Measurements from ENCODE around the gene TMEFF2.

The TMEFF2 gene

GRCh38 chr2:191952515-191953270 is 242.0 kb downstream of the TMEFF2 start:
- DNase-seq: no peak

GRCh38 chr2:191951832-191952231 is 242.9 kb downstream of the TMEFF2 start:
- no peak for DNase-seq

DNA sequence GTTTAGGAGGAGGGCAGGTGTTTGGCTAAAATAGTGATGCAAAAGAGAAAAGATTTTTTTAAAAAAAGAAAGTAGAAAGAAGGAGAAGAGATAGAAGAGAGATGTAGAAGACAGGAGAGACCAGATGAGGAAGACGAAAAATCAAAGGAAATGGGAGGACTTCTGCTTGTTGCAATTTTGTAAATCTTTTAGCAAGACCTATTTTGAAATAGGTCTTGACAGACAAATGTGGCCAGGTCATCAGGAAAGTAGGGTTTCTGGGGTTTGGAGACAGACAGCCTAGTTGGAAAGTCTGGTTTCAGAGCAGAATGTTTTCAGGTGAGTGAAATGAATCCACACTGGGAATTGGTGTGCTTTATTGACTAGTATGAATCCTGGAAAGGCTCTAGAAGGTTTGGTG is 243.4 kb downstream of the TMEFF2 start:
- no peak for DNase-seq

DNA sequence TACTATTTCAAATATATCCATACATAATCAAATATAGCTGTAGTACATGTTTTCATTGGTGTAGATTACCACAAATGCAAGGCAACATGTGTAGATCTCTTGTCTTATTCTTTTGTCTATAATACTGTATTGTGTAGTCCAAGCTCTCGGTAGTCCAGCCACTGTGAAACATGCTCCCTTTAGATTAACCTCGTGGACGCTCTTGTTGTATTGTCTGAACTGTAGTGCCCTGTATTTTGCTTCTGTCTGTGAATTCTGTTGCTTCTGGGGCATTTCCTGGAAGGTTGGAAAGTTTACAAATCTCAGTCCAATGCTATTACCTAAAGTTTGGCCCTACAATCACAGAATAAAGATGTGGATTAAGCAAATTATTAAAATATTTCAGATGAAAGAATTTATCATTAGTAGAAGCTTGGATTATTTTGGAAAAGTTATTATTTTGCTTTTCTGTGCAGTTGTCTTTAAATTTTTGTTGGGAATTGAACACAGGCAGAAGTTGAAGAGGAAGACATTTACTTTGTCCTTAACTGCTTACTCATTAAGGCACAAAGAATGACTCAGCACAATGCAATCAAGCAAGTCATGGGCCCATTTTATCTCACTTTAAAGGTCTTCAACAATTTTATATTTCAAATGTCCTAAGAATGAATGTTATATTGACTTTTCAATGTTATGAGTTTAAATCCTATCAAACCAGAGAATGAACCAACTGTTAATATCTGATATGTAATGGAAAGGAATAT is 244.4 kb downstream of the TMEFF2 start:
- DNase-seq: no peak

DNA sequence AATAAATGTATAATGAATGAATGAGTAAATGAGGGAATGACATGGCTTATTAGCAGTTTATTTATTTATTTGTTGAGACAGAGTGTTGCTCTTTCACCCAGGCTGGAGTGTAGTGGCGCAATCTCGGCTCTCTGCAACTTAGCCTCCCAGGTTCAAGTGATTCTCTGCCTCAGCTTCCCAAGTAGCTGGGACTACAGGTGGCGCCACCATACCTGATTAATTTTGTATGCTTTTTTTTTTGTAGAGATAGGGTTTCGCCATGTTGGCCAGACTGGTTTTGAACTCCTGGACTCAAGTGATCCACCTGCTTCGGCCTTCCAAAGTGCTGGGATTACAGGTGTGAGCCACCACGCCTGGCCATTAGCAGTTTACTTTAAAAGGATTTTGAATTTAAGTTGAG is 247.5 kb downstream of the TMEFF2 start:
- DNase-seq: no peak

DNA sequence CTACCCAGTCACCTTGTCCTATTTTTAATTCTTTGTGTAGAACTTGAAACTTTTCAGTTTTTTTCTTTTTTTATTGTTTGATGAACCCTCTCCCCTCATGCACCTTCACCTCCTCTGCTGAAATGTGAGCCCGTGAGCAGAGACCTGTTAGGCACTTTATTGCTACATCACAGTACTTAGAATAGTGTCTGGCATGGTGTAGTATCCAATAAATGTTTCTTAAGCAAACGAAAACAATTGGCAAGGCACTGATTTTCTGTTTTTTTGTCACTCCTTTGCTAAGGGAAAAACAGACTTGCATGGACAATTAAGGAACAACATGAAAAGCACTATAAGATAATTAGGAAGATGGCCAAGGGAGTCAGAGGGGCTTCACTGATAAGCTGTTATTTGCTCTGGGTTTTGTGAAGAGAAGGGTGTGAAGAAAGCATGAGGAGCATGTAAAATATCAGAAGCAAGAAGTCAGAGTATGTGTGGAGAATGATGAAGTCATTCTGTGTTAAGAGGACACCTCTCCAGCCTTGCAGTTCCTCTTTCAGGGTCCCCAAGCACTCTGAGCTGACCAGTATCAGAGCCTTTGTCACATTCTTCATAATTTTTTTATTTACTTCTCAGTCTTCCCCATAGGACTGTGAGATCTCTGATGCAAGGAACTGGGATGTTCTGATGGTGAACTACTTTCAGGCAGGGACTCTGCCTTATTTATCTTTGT is 248.1 kb downstream of the TMEFF2 start:
- DNase-seq: no peak

- no peak for DNase-seq
Observed at GRCh38 chr2:191945623-191946022, 249.1 kb downstream of the TMEFF2 start.

GRCh38 chr2:191942739-191943103 is 252.0 kb downstream of the TMEFF2 start:
- DNase-seq: no peak

- peak; percentile 43 for DNase-seq
Observed at GRCh38 chr2:191942090-191942738, 252.5 kb downstream of the TMEFF2 start.

DNA sequence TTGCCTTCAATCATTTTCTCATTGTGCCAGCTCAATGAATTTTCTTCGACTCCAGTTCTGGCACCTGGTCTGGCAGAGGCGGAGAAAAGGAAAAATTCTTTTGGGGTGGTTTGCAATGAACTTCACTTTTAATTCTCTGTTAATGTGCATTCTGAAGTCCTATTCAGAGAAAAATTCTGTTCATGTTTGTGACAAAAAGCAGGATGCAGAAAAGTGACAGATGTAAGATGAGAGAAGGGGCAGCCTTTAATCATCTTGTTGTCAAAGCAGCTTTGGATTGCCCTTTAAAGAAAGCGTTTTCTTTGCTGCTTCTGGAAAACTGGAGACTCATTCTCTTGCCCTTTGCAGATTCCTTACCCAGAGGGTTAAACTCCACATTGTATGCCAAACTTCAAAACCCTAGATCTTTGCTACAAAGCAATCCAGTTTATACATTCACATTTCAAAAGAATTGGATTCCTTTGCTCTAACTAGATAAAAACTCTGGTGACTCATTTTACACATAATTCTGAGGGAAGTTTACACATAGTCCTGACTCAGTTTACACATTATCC is 253.3 kb downstream of the TMEFF2 start:
- DNase-seq: no peak

GRCh38 chr2:191938779-191939178 is 256.0 kb downstream of the TMEFF2 start:
- DNase-seq: no peak

DNA sequence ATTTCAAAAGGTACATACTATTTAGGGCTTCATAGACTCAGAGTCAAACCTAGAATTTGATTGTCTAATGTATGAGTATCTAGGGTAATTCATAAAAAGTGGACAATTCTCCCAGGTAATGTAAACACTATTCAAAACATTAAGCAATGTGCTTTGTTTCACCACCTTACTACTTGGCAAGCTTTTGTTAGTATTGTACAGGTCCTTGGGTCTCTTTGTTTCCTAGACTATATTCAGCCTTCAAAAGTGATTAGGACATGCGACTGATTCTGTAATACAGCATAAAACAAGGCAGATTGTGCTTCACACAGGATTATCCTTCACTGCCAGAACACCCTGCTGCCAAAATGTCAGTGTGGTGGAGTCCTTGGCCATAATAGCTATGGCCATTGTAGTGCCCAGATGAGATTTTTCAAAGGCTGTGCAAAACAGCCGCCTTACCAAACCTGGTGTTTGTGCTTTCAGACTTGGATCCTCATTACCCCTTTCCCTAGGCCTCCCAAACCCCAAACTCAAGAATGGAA is 257.8 kb downstream of the TMEFF2 start:
- no peak for DNase-seq

GRCh38 chr2:191935247-191935646 is 259.5 kb downstream of the TMEFF2 start:
- DNase-seq: peak; percentile 99

- peak; percentile 63 for DNase-seq
Observed at GRCh38 chr2:191933307-191934105, 261.2 kb downstream of the TMEFF2 start.

GRCh38 chr2:191932286-191932685 is 262.4 kb downstream of the TMEFF2 start:
- DNase-seq: no peak

GRCh38 chr2:191931329-191931728 is 263.4 kb downstream of the TMEFF2 start:
- no peak for DNase-seq

GRCh38 chr2:191930205-191930604 is 264.5 kb downstream of the TMEFF2 start:
- no peak for DNase-seq

GRCh38 chr2:191929288-191929687 is 265.4 kb downstream of the TMEFF2 start:
- DNase-seq: no peak

GRCh38 chr2:191927991-191928390 is 266.7 kb downstream of the TMEFF2 start:
- peak; percentile 65 for DNase-seq

- DNase-seq: peak; percentile 73
Observed at GRCh38 chr2:191927319-191927867, 267.3 kb downstream of the TMEFF2 start.

GRCh38 chr2:191926671-191927070 is 268.1 kb downstream of the TMEFF2 start:
- DNase-seq: no peak

DNA sequence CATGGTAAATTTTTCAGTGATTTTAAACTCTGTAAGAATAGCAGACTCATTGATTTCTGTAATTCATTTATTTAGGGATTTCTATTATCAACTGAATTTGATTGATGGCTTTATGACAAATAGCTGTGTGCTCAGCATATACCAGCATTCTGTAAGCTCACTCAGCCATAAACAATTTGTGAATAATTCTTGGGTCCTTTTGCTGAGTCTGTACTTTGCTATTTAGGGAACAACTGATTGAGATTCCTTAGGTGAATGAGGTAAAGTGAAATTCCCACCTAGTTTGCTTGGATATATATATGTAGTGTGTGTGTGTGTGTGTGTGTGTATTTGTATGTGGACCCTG is 271.1 kb downstream of the TMEFF2 start:
- no peak for DNase-seq
